ENCODE data around the gene PXMP4. TPM values are rescaled to one million over a fixed set of nuclear protein-coding genes. Genes with fewer than 3 reads are reported as not detected.

Gene PXMP4
- total RNA-seq, 2 experiments from 2014 or later: 8.8 to 10.2 TPM

- peak; percentile 34 for ATAC-seq
Measured at GRCh38 chr20:33653218-33653899, 66.8 kb downstream of the PXMP4 start.

More at GRCh38 chr20:33653218-33653899, 66.8 kb downstream of the PXMP4 start:
- H3K27ac Mint-ChIP-seq: peak overlapping the region; percentile 78
- CTCF ChIA-PET: interaction anchor here (0.7 to 2.8 kb wide), 7 partner anchors 9 to 1559 kb away, joined by 3 to 10 read pairs (median 3); partner anchors contain the start of gene C20orf144
- intact Hi-C loops (cut with DNase I, micrococcal nuclease): loop anchor here (1.0 to 5.0 kb wide), 3 partner anchors 46 to 196 kb away; no protein-coding TSS in a partner anchor
- peak; percentile 61 for DNase-seq
- no peaks in the 10 kb centered on the region for H3K36me3 Mint-ChIP-seq (ENCODE audit: low read depth)
- H3K4me3 Mint-ChIP-seq: no peak overlapping the region
- H3K27me3 Mint-ChIP-seq: no peaks in the 10 kb centered on the region
- POLR2A ChIA-PET: no interaction called here
- H3K4me1 Mint-ChIP-seq: peaks cover 41% of the 10 kb centered on the region
- H3K9me3 Mint-ChIP-seq (ENCODE audit: low read depth): no peaks in the 10 kb centered on the region

Other genes starting within 250 kb of the PXMP4 start
- gene CBFA2T2, start 230.2 kb downstream of the PXMP4 start, total RNA-seq: 10 to 100 TPM; 10.9 to 12.9 TPM
- under 1 TPM; 0.16 to 0.27 TPM for gene C20orf144, start 58.0 kb downstream of the PXMP4 start, total RNA-seq
- 1 to 10 TPM in 1 of 2 experiments, under 1 TPM in 1; 0.91 to 1.7 TPM for gene ACTL10, start 53.4 kb downstream of the PXMP4 start, total RNA-seq
- gene NECAB3, start 45.9 kb downstream of the PXMP4 start, total RNA-seq: 10 to 100 TPM; 12.2 to 13.3 TPM
- 10 to 100 TPM; 45.9 to 50.9 TPM for gene E2F1, start 33.9 kb downstream of the PXMP4 start, total RNA-seq
- gene ZNF341, start 11.7 kb upstream of the PXMP4 start, total RNA-seq: 1 to 10 TPM; 4.3 to 6.1 TPM
- 10 to 100 TPM; 86.0 to 94.1 TPM for gene CHMP4B, start 91.0 kb upstream of the PXMP4 start, total RNA-seq